Endothelial cell (in vitro differentiated cells): ENCODE measurements around the gene GPER1. TPM values are rescaled to one million over a fixed set of nuclear protein-coding genes. Genes with fewer than 3 reads are reported as not detected.
A peak's percentile ranks its signal among the peaks of the same experiment; 100 is the strongest.

ENCODE experiments used
- DNase-seq: peaks from one replicate; pipeline ENCODE4 v3.0.0; 2021; ENCODE audit warnings: low spot score
- H3K27ac Mint-ChIP-seq: one replicate; pipeline ENCODE4 v1.8.0; 2021; ENCODE audit warnings: mixed read lengths, inconsistent platforms; ENCODE audit not compliant: unreplicated experiment
- H3K27me3 Mint-ChIP-seq: one replicate; pipeline ENCODE4 v1.8.0; 2021; ENCODE audit warnings: mild to moderate bottlenecking, moderate library complexity, mixed read lengths, inconsistent platforms; ENCODE audit not compliant: unreplicated experiment
- H3K36me3 Mint-ChIP-seq: one replicate; pipeline ENCODE4 v1.8.0; 2021; ENCODE audit warnings: mild to moderate bottlenecking, low read depth, mixed read lengths, inconsistent platforms; ENCODE audit not compliant: unreplicated experiment
- H3K4me1 Mint-ChIP-seq: one replicate; pipeline ENCODE4 v1.8.0; 2021; ENCODE audit warnings: mild to moderate bottlenecking, mixed read lengths, inconsistent platforms; ENCODE audit not compliant: unreplicated experiment
- H3K4me3 Mint-ChIP-seq: one replicate; pipeline ENCODE4 v1.8.0; 2021; ENCODE audit warnings: mild to moderate bottlenecking, mixed read lengths, inconsistent platforms; ENCODE audit not compliant: unreplicated experiment
- H3K9me3 Mint-ChIP-seq: one replicate; pipeline ENCODE4 v1.8.0; 2021; ENCODE audit warnings: mixed read lengths, inconsistent platforms; ENCODE audit not compliant: unreplicated experiment
- CTCF ChIP-seq: fragments of 200-600 bp; sonication (generic); IDR thresholded peaks from one replicate; pipeline ENCODE4 v1.5.0; 2021; ENCODE audit warnings: antibody characterized with exemption; ENCODE audit not compliant: unreplicated experiment
- total RNA-seq: library from RNA; stranded (reverse); fragmentation: NEBNext Ultra II Directional; extraction: Animal tissue kit (Norgen Biotek cat#: 25700); gene quantifications from one replicate; pipeline ENCODE4 v1.2.1, GENCODE V29; 2021; ENCODE audit not compliant: unreplicated experiment

The GPER1 gene
- total RNA-seq, 1 donor from 2014 or later = 0.72 TPM

GRCh38 chr7:1104516-1105179 is 16.7 kb downstream of the GPER1 start:
- Mint-ChIP-seq H3K27ac (peak overlapping the region; percentile 42), H3K4me1 (peaks cover 8% of the 10 kb centered on the region), H3K27me3 (peaks cover 19% of the 10 kb centered on the region), H3K4me3 (no peak overlapping the region), H3K36me3 (no peaks in the 10 kb centered on the region), H3K9me3 (no peaks in the 10 kb centered on the region)
- no peak for DNase-seq
- no peak for TF ChIP-seq CTCF

- Mint-ChIP-seq H3K4me3 (no peak overlapping the region), H3K4me1 (peaks cover 8% of the 10 kb centered on the region), H3K27ac (no peak overlapping the region), H3K27me3 (peaks cover 19% of the 10 kb centered on the region), H3K36me3 (no peaks in the 10 kb centered on the region), H3K9me3 (no peaks in the 10 kb centered on the region)
- no peak for DNase-seq
- no peak for TF ChIP-seq CTCF
These were observed 17.3 kb downstream of the GPER1 start for GRCh38 chr7:1105189-1105588.

- no peaks in the 10 kb centered on the region for H3K36me3 Mint-ChIP-seq
- no peak for TF ChIP-seq CTCF
- H3K4me3 Mint-ChIP-seq = no peak overlapping the region
- H3K27me3 Mint-ChIP-seq = peaks cover 19% of the 10 kb centered on the region
- no peak overlapping the region for H3K27ac Mint-ChIP-seq
- DNase-seq = no peak
- H3K9me3 Mint-ChIP-seq = no peaks in the 10 kb centered on the region
- peaks cover 8% of the 10 kb centered on the region for H3K4me1 Mint-ChIP-seq
These were observed 18.3 kb downstream of the GPER1 start for GRCh38 chr7:1106063-1106792.

- H3K36me3 Mint-ChIP-seq = no peaks in the 10 kb centered on the region
- DNase-seq = no peak
- H3K27me3 Mint-ChIP-seq = peaks cover 16% of the 10 kb centered on the region
- H3K9me3 Mint-ChIP-seq = no peaks in the 10 kb centered on the region
- no peak overlapping the region for H3K27ac Mint-ChIP-seq
- H3K4me1 Mint-ChIP-seq = peaks cover 8% of the 10 kb centered on the region
- no peak for TF ChIP-seq CTCF
- H3K4me3 Mint-ChIP-seq = no peak overlapping the region
These were observed 19.0 kb downstream of the GPER1 start for GRCh38 chr7:1106793-1107421.
